GM12878 (cell line): ENCODE measurements around the gene ANKHD1. TPM values are rescaled to one million over a fixed set of nuclear protein-coding genes. Genes with fewer than 3 reads are reported as not detected.

Experiments used
- ATAC-seq: fragments of 200-7000 bp; cut with Tn5 transposase; 3 replicates; pipeline ENCODE4 v1.9.1; 2020; ENCODE audit warnings: mild to moderate bottlenecking, moderate library complexity
- BruUV-seq: library from RNA; stranded (reverse); fragments of 400-500 nt; replicated peaks from 2 replicates; lab custom pipeline; 2021; lab: Mats Ljungman, UMichigan
- CTCF ChIA-PET: fragments of 300-600 bp; sonication (Branson Sonifier 250); formaldehyde crosslinking; extraction: SDS; loops from one replicate; lab custom pipeline; 2021; ENCODE audit warnings: inconsistent platforms; lab: Yijun Ruan, JAX
- POLR2A ChIA-PET: fragments of 350-600 bp; formaldehyde crosslinking; extraction: SDS; loops from one replicate; lab custom pipeline; 2021; ENCODE audit warnings: inconsistent platforms; lab: Charles Lee
- RAD21 ChIA-PET: fragments of 300-600 bp; sonication (Branson Sonifier 250); formaldehyde crosslinking; loops from one replicate; lab custom pipeline; 2023; ENCODE audit warnings: antibody characterized with exemption; ENCODE audit not compliant: unreplicated experiment; lab: Charles Lee
- SMC1A ChIA-PET: fragments of 300-600 bp; sonication (Branson Sonifier 250); formaldehyde crosslinking; loops from one replicate; lab custom pipeline; 2023; ENCODE audit not compliant: unreplicated experiment, uncharacterized antibody; lab: Charles Lee
- DNase-seq: peaks from one replicate; pipeline ENCODE4 v3.0.0-alpha.2; 2011; ENCODE audit warnings: low read depth, low spot score
- FAIRE-seq: peaks from 3 replicates; lab custom pipeline; 2011; peaks lifted over from hg19 to GRCh38; lab: Jason Lieb, UNC
- H2AFZ ChIP-seq: 2 replicates; pipeline ENCODE4 v1.6.0; 2011; ENCODE audit warnings: low read depth, low read length, control low read depth; ENCODE audit not compliant: control insufficient read depth
- H3K27ac ChIP-seq: 2 replicates; pipeline ENCODE4 v1.5.1; 2011; ENCODE audit warnings: control low read depth; ENCODE audit not compliant: control insufficient read depth, insufficient read depth
- H3K27me3 ChIP-seq, 2 experiments: replicated peaks in 1 of 2; 2 replicates each; pipeline versions ENCODE4 v1.6.0 to v1.6.1; 2011; ENCODE audit warnings: low read length in 1 of 2; ENCODE audit not compliant: control insufficient read depth in 2 of 2, insufficient read depth in 2 of 2
- H3K36me3 ChIP-seq, 2 experiments: 2 replicates each; pipeline ENCODE4 v1.5.1; 2011; ENCODE audit warnings: low read length in 1 of 2; ENCODE audit not compliant: control insufficient read depth in 2 of 2, insufficient read depth in 2 of 2
- H3K4me1 ChIP-seq: 2 replicates; pipeline ENCODE4 v1.6.1; 2011; ENCODE audit warnings: mild to moderate bottlenecking, low read length, moderate library complexity, mixed read lengths; ENCODE audit not compliant: control insufficient read depth, insufficient read depth
- H3K4me2 ChIP-seq: 2 replicates; pipeline ENCODE4 v1.6.0; 2011; ENCODE audit warnings: control low read depth; ENCODE audit not compliant: control insufficient read depth, insufficient read depth
- H3K4me3 ChIP-seq: fragments of 200-600 bp; sonication (generic); 2 replicates; pipeline ENCODE4 v1.5.1; 2016
- H3K79me2 ChIP-seq: 2 replicates; pipeline ENCODE4 v1.6.0; 2011; ENCODE audit warnings: low read length; ENCODE audit not compliant: control insufficient read depth, insufficient read depth
- H3K9ac ChIP-seq: 2 replicates; pipeline ENCODE4 v1.8.0; 2011; ENCODE audit warnings: low read length, control low read depth, mixed read lengths; ENCODE audit not compliant: control insufficient read depth, insufficient read depth
- H3K9me3 ChIP-seq: replicated peaks from 3 replicates; pipeline ENCODE4 v1.5.1; 2011; ENCODE audit warnings: mild to moderate bottlenecking, low read length; ENCODE audit not compliant: control insufficient read depth, insufficient read depth
- H4K20me1 ChIP-seq: 2 replicates; pipeline ENCODE4 v1.6.0; 2011; ENCODE audit not compliant: control insufficient read depth, insufficient read depth
- GABPA ChIP-seq: IDR thresholded peaks from 2 replicates; pipeline ENCODE4 v1.6.1; 2014; ENCODE audit warnings: antibody characterized with exemption, low read depth, mild to moderate bottlenecking, inconsistent platforms
- MTA3 ChIP-seq: IDR thresholded peaks from 2 replicates; pipeline ENCODE4 v1.6.1; 2012; ENCODE audit warnings: low read length, inconsistent platforms, borderline replicate concordance
- PBX3 ChIP-seq: IDR thresholded peaks from 2 replicates; pipeline ENCODE4 v1.6.1; 2011; ENCODE audit warnings: mild to moderate bottlenecking, low read depth, low read length, moderate library complexity; ENCODE audit not compliant: insufficient replicate concordance
- PKNOX1 ChIP-seq: fragments of 450-650 bp; IDR thresholded peaks from 2 replicates; pipeline ENCODE4 v1.6.1; 2016; ENCODE audit warnings: mild to moderate bottlenecking
- RAD21 ChIP-seq: IDR thresholded peaks from 2 replicates; pipeline ENCODE4 v1.6.1; 2011; ENCODE audit warnings: mild to moderate bottlenecking, low read depth, low read length, moderate library complexity; ENCODE audit not compliant: insufficient read depth
- WGBS: methylation state at CpG from one replicate; pipeline ENCODE4 v1.1.6; 2016; ENCODE audit warnings: low lambda C conversion rate; ENCODE audit not compliant: insufficient replicate concordance, insufficient coverage; ENCODE audit errors: missing lambda C conversion rate; 5-methylcytosine and 5-hydroxymethylcytosine counted together
- in situ Hi-C: fragments of 300-500 bp; cut with MboI; formaldehyde crosslinking; loops from 9 replicates; pipeline ENCODE4 v1.14.3; 2018; ENCODE audit warnings: mixed read lengths
- intact Hi-C: fragments of 100-400 bp; cut with micrococcal nuclease; formaldehyde crosslinking; loops from one replicate; pipeline ENCODE4 v1.14.2; 2022; ENCODE audit not compliant: unreplicated experiment
- polyA plus RNA-seq, 11 experiments: library from polyadenylated mRNA; depleted of rRNA in 4 of 11; unstranded in 6 of 11; stranded (reverse) in 5 of 11; fragments of >200 nt; fragmentation: Nextera tagmentation in 4 of 11; fragmentation: Illumina TruSeq in 1 of 11; extraction: Ambion mirVana in 4 of 11; extraction: Trizol in 1 of 11; gene quantifications; 1 replicate in 1 of 11; 2 replicates in 10 of 11; pipeline versions ENCODE4 v1.2.1 to v1.2.3, GENCODE V29; 2011 to 2016; ENCODE audit warnings: inconsistent platforms in 2 of 11, missing spikeins in 2 of 11, low read depth in 1 of 11
- total RNA-seq, 4 experiments: library from RNA; depleted of rRNA in 3 of 4; stranded (reverse); fragments of >200 nt in 3 of 4; fragmentation: Illumina TruSeq in 1 of 4; extraction: Trizol in 1 of 4; gene quantifications; 2 replicates each; pipeline versions ENCODE4 v1.2.1 to v1.2.3, GENCODE V29; 2013 to 2021

Gene ANKHD1
- total and polyA plus RNA-seq, 10 of the 15 experiments (the other 5 are each of a cell fraction or from before 2014, with no cell fraction given): 31.6 to 96.8 (median 74.3) TPM

GRCh38 chr5:140575309-140575708, 173.7 kb downstream of the ANKHD1 start:
- ChIA-PET RAD21 (interaction anchor here (0.7 kb wide), 1 partner anchor 18 kb away, joined by 3 read pairs; no protein-coding TSS in a partner anchor), POLR2A (no interaction called here), SMC1A (interaction anchor here (1.6 kb wide), 1 partner anchor 10 kb away, joined by 3 read pairs; no protein-coding TSS in a partner anchor), CTCF (interaction anchor here (1.0 kb wide), 1 partner anchor 9 kb away, joined by 3 read pairs; no protein-coding TSS in a partner anchor)
- Histone ChIP-seq H4K20me1 (no peaks in the 10 kb centered on the region), H3K27me3 (no peaks in the 10 kb centered on the region), H3K27ac (no peak overlapping the region), H2AFZ (no peak overlapping the region), H3K4me2 (no peak overlapping the region), H3K9me3 (no peaks in the 10 kb centered on the region), H3K79me2 (no peaks in the 10 kb centered on the region), H3K4me3 (no peak overlapping the region), H3K36me3 (peaks cover 0 to under 1% of the 10 kb centered on the region in 2 experiments; a peak in 2 of 4 replicates), H3K9ac (no peak overlapping the region), H3K4me1 (no peaks in the 10 kb centered on the region)
- no peak for DNase-seq
- 74% methylated on average over 8 of the region's 8 CpGs for WGBS
- FAIRE-seq: no peak
- no peak for ATAC-seq
- intact Hi-C loops: no loop called here
- in situ Hi-C loops: no loop called here
- BruUV-seq: no TSS peak
- TF ChIP-seq RAD21 (0 out of 2 replicates have a peak, but pooled peaks have one; percentile 6), MTA3 (no peak)

GRCh38 chr5:140576776-140577201, 175.2 kb downstream of the ANKHD1 start:
- ATAC-seq: peak; percentile 61
- CTCF ChIA-PET: interaction anchor here (0.9 to 1.6 kb wide), 2 partner anchors 59 to 143 kb away, joined by 3 read pairs; no protein-coding TSS in a partner anchor

More at GRCh38 chr5:140576776-140577201, 175.2 kb downstream of the ANKHD1 start:
- in situ Hi-C loops (no loop called here), intact Hi-C loops (no loop called here)
- no TSS peak for BruUV-seq
- Histone ChIP-seq H3K4me2 (no peak overlapping the region), H3K27me3 (no peaks in the 10 kb centered on the region), H3K4me1 (no peaks in the 10 kb centered on the region), H2AFZ (peak overlapping the region; percentile 61), H3K9me3 (no peaks in the 10 kb centered on the region), H3K79me2 (no peaks in the 10 kb centered on the region), H3K4me3 (no peak overlapping the region), H4K20me1 (no peaks in the 10 kb centered on the region), H3K36me3 (no peaks in the 10 kb centered on the region), H3K27ac (no peak overlapping the region), H3K9ac (no peak overlapping the region)
- TF ChIP-seq PKNOX1: peak; percentile 89
- no peak for TF ChIP-seq GABPA
- peak; percentile 69 for TF ChIP-seq PBX3
- ChIA-PET RAD21 (no interaction called here), POLR2A (interaction anchor here (1.1 kb wide), 1 partner anchor 12 kb away, joined by 4 read pairs; the partner anchor contains the start of genes APBB3 and SLC35A4), SMC1A (interaction anchor here (0.6 to 1.4 kb wide), 2 partner anchors 11 to 394 kb away, joined by 3 to 4 read pairs; no protein-coding TSS in a partner anchor)
- FAIRE-seq: no peak
- 68% methylated on average over 2 of the region's 2 CpGs for WGBS
- DNase-seq: no peak
